ENCODE data around the gene PROM1.

The PROM1 gene

DNA sequence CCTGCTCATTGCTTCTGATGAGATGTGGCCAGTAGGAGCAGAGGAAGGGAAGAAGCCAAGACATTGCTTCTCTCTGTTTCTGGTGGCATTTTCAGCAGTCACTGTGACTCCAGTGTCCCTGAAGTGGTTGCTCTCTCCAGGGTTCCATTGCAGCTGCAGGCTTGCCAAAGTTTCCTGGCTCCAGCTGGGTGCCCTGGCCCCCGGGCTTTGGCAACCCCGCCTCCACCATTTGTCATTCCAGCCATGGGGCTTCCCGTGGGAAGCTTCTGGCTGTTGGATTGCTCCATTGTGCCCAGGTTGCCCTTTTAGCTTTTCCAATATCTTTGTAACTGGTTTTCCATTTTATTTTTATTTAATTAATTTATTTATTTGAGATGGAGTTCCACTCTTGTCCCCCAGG lies 158.0 kb downstream of the PROM1 start:
- POLR2A ChIA-PET: no interaction called here
- no peak for DNase-seq (ENCODE audit: extremely low spot score)
- CTCF ChIA-PET: no interaction called here
- TF ChIP-seq, protein P1, sequence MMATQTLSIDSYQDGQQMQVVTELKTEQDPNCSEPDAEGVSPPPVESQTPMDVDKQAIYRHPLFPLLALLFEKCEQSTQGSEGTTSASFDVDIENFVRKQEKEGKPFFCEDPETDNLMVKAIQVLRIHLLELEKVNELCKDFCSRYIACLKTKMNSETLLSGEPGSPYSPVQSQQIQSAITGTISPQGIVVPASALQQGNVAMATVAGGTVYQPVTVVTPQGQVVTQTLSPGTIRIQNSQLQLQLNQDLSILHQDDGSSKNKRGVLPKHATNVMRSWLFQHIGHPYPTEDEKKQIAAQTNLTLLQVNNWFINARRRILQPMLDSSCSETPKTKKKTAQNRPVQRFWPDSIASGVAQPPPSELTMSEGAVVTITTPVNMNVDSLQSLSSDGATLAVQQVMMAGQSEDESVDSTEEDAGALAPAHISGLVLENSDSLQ (IDR thresholded peaks at IDR 0.05): no peak
- TF ChIP-seq BHLHE40 (IDR thresholded peaks at IDR 0.05; ENCODE audit: borderline replicate concordance): no peak
- TF ChIP-seq ZNF384 (IDR thresholded peaks at IDR 0.05): no peak
- TF ChIP-seq ELF4 (IDR thresholded peaks at IDR 0.05): no peak
- no peak for TF ChIP-seq NFRKB (IDR thresholded peaks at IDR 0.05)
- no peak for TF ChIP-seq FOXA1 (IDR thresholded peaks at IDR 0.05)
- no peak for TF ChIP-seq SUZ12 (IDR thresholded peaks at IDR 0.05)
- TF ChIP-seq LEF1 (IDR thresholded peaks at IDR 0.05; ENCODE audit: borderline replicate concordance): no peak
- TF ChIP-seq L3MBTL2 (conservative IDR thresholded peaks at IDR 0.05): no peak
- no peak for TF ChIP-seq SP1 (IDR thresholded peaks at IDR 0.05)
- TF ChIP-seq TARDBP (IDR thresholded peaks at IDR 0.05): no peak

DNA sequence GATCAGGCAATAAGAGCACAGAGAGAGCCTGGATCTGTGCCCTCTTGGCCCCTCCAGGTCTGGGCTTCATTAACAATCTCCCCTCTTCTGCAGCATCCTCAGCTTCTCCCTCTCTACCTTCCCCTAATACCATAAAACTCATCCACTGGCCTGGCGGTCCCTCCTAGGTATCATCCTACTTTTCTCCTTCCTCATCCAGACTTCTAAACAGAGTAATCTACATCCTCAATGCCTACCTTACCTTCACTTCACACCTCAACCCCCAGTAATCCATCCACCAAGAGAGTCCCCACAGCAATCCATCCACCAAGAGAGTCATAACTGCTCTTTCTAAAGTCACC lies 162.3 kb downstream of the PROM1 start:
- POLR2A ChIA-PET: no interaction called here
- TF ChIP-seq ZNF384 (IDR thresholded peaks at IDR 0.05) (no peak), FOXM1 (IDR thresholded peaks at IDR 0.05; ENCODE audit: borderline replicate concordance) (no peak), NFRKB (IDR thresholded peaks at IDR 0.05) (no peak), SP1 (IDR thresholded peaks at IDR 0.05) (no peak), SUZ12 (IDR thresholded peaks at IDR 0.05) (no peak), CTBP1 (IDR thresholded peaks at IDR 0.05; ENCODE audit: borderline replicate concordance) (no peak), HDGF (IDR thresholded peaks at IDR 0.05; ENCODE audit: borderline replicate concordance) (no peak), FOXK2 (IDR thresholded peaks at IDR 0.05) (no peak), LEF1 (IDR thresholded peaks at IDR 0.05; ENCODE audit: borderline replicate concordance) (no peak), TARDBP (IDR thresholded peaks at IDR 0.05) (no peak), ARNT (IDR thresholded peaks at IDR 0.05) (no peak)
- CTCF ChIA-PET: no interaction called here
- no peak for DNase-seq (ENCODE audit: extremely low spot score)

DNA sequence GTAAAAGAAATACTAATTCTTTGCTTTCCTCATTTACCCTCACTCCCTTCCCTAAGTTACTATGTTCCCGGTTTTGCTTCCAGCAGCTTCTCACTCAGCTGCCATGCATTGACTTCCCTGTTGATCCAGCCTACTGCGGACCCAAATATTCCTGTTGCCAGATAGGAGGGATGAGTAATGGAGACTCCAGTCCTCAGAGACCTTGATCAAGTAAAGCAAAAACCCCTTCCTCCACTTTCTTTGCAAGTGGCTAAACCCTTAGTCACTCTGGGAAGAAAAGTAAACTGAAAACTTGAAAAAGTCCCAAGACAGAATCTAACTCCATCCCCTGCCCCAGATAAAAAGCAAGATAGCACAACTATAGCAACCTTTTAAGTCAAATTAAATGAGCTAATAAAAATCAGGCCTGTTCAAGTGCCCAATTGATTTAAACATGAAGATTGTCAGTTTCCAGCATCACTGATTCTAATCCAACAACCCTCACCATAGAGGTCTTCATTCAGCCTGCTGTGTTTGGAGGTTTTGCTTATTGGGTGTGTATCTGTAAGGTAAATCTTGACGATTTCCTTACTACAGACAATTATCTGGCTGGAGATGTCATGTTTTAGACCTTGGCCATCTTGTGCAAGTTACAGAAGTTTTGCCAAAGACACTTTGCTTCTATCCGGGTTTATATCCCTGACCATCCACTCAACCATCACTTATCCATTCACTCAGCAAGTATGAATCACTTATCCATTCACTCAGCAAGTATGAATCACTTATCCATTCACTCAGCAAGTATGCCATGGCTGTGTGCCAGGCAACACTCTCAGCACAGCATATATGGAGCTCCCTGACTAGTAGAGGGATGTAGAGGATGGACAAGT lies 162.9 kb downstream of the PROM1 start:
- TF ChIP-seq ELF4 (IDR thresholded peaks at IDR 0.05) (no peak), TARDBP (IDR thresholded peaks at IDR 0.05) (no peak), NFRKB (IDR thresholded peaks at IDR 0.05) (no peak), HDGF (IDR thresholded peaks at IDR 0.05; ENCODE audit: borderline replicate concordance) (no peak), SUZ12 (IDR thresholded peaks at IDR 0.05) (no peak), FOXA1 (IDR thresholded peaks at IDR 0.05) (no peak), L3MBTL2 (conservative IDR thresholded peaks at IDR 0.05) (no peak), ZNF384 (IDR thresholded peaks at IDR 0.05) (no peak), SP1 (IDR thresholded peaks at IDR 0.05) (no peak), FOXK2 (IDR thresholded peaks at IDR 0.05) (no peak), LEF1 (IDR thresholded peaks at IDR 0.05; ENCODE audit: borderline replicate concordance) (no peak), ARNT (IDR thresholded peaks at IDR 0.05) (no peak), BHLHE40 (IDR thresholded peaks at IDR 0.05; ENCODE audit: borderline replicate concordance) (no peak), FOXM1 (IDR thresholded peaks at IDR 0.05; ENCODE audit: borderline replicate concordance) (no peak)
- TF ChIP-seq, protein P1 (IDR thresholded peaks at IDR 0.05): no peak
- DNase-seq (ENCODE audit: extremely low spot score): no peak
- POLR2A ChIA-PET: no interaction called here
- CTCF ChIA-PET: no interaction called here

DNA sequence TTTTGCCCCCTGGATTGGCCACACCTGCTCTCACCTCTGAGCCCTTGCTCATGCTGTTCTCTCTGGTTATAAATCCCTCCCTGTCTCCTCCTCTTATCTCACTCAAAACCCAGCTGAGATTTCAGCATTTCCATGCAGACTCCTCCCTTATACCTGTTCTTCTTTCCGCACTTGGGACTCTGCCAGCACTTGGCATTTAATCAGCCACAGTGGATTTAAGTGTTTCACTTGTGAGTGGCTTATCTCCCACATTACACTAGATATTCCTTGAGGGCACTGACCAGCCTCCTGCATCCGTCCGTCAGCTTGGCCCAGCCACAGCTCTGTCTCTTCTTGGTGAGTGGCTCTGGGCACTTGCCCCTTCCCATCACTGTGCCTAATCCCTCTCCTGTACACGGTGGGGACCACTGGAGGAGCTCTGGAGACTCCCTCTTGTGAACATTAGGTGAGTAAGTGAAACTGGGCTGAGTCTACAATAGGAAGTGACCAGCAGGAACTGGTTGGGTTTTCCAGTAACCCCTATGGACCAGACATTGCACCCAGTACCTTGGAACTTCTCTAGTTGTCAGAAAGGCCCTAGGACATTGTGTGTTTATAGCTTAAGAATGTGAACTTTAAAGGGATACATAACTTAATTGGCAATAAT lies 165.2 kb downstream of the PROM1 start:
- no peak for DNase-seq (ENCODE audit: extremely low spot score)
- TF ChIP-seq HDGF (IDR thresholded peaks at IDR 0.05; ENCODE audit: borderline replicate concordance): no peak
- no peak for TF ChIP-seq NFRKB (IDR thresholded peaks at IDR 0.05)
- TF ChIP-seq FOXK2 (IDR thresholded peaks at IDR 0.05): no peak
- TF ChIP-seq, protein P1 (IDR thresholded peaks at IDR 0.05): no peak
- POLR2A ChIA-PET: no interaction called here
- CTCF ChIA-PET: interaction anchor here (0.8 kb wide), 1 partner anchor 113 kb away, joined by 3 read pairs; no protein-coding TSS in a partner anchor
